Naive thymus-derived CD4-positive, alpha-beta T cell (primary cell): Measurements from ENCODE around the gene CNTNAP1. TPM values are rescaled to one million over a fixed set of nuclear protein-coding genes. Genes with fewer than 3 reads are reported as not detected.

ENCODE experiments used
- ATAC-seq: fragments of 150-1000 bp; cut with Tn5 transposase; 2 replicates; pipeline ENCODE4 v1.10.0; 2021; ENCODE audit warnings: mild to moderate bottlenecking, moderate library complexity
- CTCF ChIA-PET: fragments of 350-600 bp; sonication (Branson Sonifier 250); formaldehyde crosslinking; loops from one replicate; lab custom pipeline; 2021; ENCODE audit warnings: antibody characterized with exemption; lab: Charles Lee
- POLR2A ChIA-PET: fragments of 350-600 bp; sonication (Branson Sonifier 250); formaldehyde crosslinking; loops from one replicate; lab custom pipeline; 2021; ENCODE audit warnings: antibody characterized with exemption, inconsistent platforms; lab: Charles Lee
- DNase-seq, 9 donors: peaks; one replicate each; pipeline versions ENCODE4 v3.0.0 to v3.0.0-alpha.2; 2020 to 2022; ENCODE audit warnings: mixed read lengths in 1 of 9
- H3K27ac ChIP-seq: one replicate; pipeline ENCODE4 v1.7.0; 2013; ENCODE audit warnings: mild to moderate bottlenecking, low read depth, low read length, moderate library complexity
- H3K27me3 ChIP-seq, 2 donors: one replicate each; pipeline ENCODE4 v1.7.0; 2013; ENCODE audit warnings: low read length in 2 of 2, mild to moderate bottlenecking in 2 of 2, moderate library complexity in 2 of 2; ENCODE audit not compliant: control insufficient read depth in 2 of 2, insufficient read depth in 2 of 2
- H3K36me3 ChIP-seq, 3 experiments: 1 replicate in 2 of 3; 2 replicates in 1 of 3; pipeline ENCODE4 v1.7.0; 2013; ENCODE audit warnings: low read length in 3 of 3, mild to moderate bottlenecking in 3 of 3, moderate library complexity in 1 of 3; ENCODE audit not compliant: insufficient read depth in 3 of 3, control insufficient read depth in 2 of 3
- H3K4me1 ChIP-seq, 2 donors: one replicate each; pipeline ENCODE4 v1.7.0; 2013; ENCODE audit warnings: low read length in 2 of 2, mild to moderate bottlenecking in 2 of 2, moderate library complexity in 1 of 2; ENCODE audit not compliant: control insufficient read depth in 2 of 2, insufficient read depth in 2 of 2
- H3K4me3 ChIP-seq: 2 replicates; pipeline ENCODE4 v1.7.0; 2013; ENCODE audit warnings: mild to moderate bottlenecking, low read length
- H3K9me3 ChIP-seq, 3 experiments: 1 replicate in 2 of 3; 2 replicates in 1 of 3; pipeline ENCODE4 v1.7.0; 2013; ENCODE audit warnings: low read length in 3 of 3; ENCODE audit not compliant: control insufficient read depth in 2 of 3
- H3K27ac Mint-ChIP-seq, 9 donors: one replicate each; pipeline ENCODE4 v1.8.0; 2020 to 2022; ENCODE audit warnings: mixed read lengths in 9 of 9, mild to moderate bottlenecking in 8 of 9, moderate library complexity in 5 of 9, inconsistent platforms in 2 of 9
- H3K27me3 Mint-ChIP-seq, 5 donors: one replicate each; pipeline ENCODE4 v1.8.0; 2021 to 2022; ENCODE audit warnings: mixed read lengths in 5 of 5, mild to moderate bottlenecking in 1 of 5
- H3K36me3 Mint-ChIP-seq, 5 donors: one replicate each; pipeline ENCODE4 v1.8.0; 2020 to 2022; ENCODE audit warnings: mixed read lengths in 5 of 5, mild to moderate bottlenecking in 3 of 5, inconsistent platforms in 1 of 5
- H3K4me1 Mint-ChIP-seq, 7 donors: one replicate each; pipeline ENCODE4 v1.8.0; 2020 to 2022; ENCODE audit warnings: mixed read lengths in 7 of 7, mild to moderate bottlenecking in 3 of 7, inconsistent platforms in 1 of 7
- H3K4me3 Mint-ChIP-seq, 10 donors: one replicate each; pipeline ENCODE4 v1.8.0; 2020 to 2022; ENCODE audit warnings: mild to moderate bottlenecking in 10 of 10, mixed read lengths in 10 of 10, moderate library complexity in 6 of 10, inconsistent platforms in 2 of 10
- H3K9me3 Mint-ChIP-seq, 11 donors: one replicate each; pipeline ENCODE4 v1.8.0; 2020 to 2022; ENCODE audit warnings: mixed read lengths in 11 of 11, mild to moderate bottlenecking in 4 of 11, inconsistent platforms in 1 of 11, moderate library complexity in 1 of 11
- intact Hi-C, 2 donors: fragments of 100-400 bp; cut with micrococcal nuclease; formaldehyde crosslinking; loops; one replicate each; pipeline ENCODE4 v1.15.1; 2023
- polyA plus RNA-seq, 2 donors: library from polyadenylated mRNA; unstranded; fragments of 300-500 nt; fragmentation: Illumina TruSeq; gene quantifications; one replicate each; pipeline ENCODE4 v1.2.3, GENCODE V29; 2021
- total RNA-seq, 6 experiments: library from RNA in 5 of 6; stranded (reverse) in 5 of 6; gene quantifications; 1 replicate in 5 of 6; 2 replicates in 1 of 6; pipeline ENCODE4 v1.2.3 and lab custom pipeline; 2021 to 2026

The CNTNAP1 gene
- total and polyA plus RNA-seq, 7 experiments from 2014 or later: 0.04 to 2.4 (median 1.0) TPM

DNA sequence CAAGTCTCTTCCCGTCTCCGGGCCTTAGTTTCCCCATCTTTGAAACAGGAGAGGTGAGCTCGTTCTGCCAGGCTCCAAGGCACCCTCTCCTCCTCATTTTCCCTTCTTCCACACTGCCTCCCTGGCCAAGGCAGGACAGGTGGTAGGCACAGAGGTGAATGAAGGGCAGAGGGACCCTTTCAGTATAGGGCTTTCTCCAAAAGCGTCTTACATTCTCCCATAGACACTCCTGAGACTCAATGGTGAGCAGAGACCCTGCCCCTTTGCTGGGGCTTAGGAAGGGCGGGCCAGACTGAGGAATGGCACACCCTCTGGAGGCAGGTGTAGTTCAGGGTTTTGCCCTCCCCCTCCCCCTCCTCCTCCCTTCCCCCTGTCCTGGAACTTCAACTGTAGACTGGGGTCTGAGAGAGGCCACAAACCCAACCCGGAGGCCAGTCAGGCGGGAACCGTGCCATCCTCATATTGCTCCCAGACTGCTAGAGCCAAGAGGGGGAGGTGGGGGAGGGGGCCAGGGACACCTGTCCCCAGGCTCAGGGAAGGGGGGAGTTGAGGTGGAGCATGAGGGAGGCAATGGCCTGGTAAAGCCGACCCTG lies 7.5 kb upstream of the CNTNAP1 start:
- no peak overlapping the region for H3K4me3 ChIP-seq
- H3K27me3 ChIP-seq: peaks cover 0 to 36% of the 10 kb centered on the region in 2 donors
- H3K4me1 Mint-ChIP-seq: peaks cover 9 to 58% (median 46%) of the 10 kb centered on the region in 7 donors
- peaks cover 24 to 58% (median 29%) of the 10 kb centered on the region in 5 donors for H3K27me3 Mint-ChIP-seq
- H3K4me3 Mint-ChIP-seq: peak overlapping the region in 9 of 10 donors; percentile 34 to 94 (median 58)
- ATAC-seq (no peak), DNase-seq (no peak)
- no peaks in the 10 kb centered on the region for H3K9me3 Mint-ChIP-seq
- H3K4me1 ChIP-seq: peaks cover 31 to 51% of the 10 kb centered on the region in 2 donors
- intact Hi-C loops: loop anchor here in 1 of 2 donors (5.0 to 10.0 kb wide), 3 partner anchors 138 to 360 kb away; partner anchors contain the start of genes NAGLU and VAT1
- ChIA-PET CTCF (no interaction called here), POLR2A (interaction anchor here (0.6 to 1.1 kb wide), 2 partner anchors 66 to 74 kb away, joined by 3 to 4 read pairs; partner anchors contain the start of genes RETREG3 and TUBG1)
- H3K27ac Mint-ChIP-seq: peak overlapping the region in 1 of 9 donors; percentile 48
- no peaks in the 10 kb centered on the region for H3K36me3 ChIP-seq
- H3K36me3 Mint-ChIP-seq: no peaks in the 10 kb centered on the region
- H3K9me3 ChIP-seq: no peaks in the 10 kb centered on the region
- H3K27ac ChIP-seq: no peak overlapping the region

DNA sequence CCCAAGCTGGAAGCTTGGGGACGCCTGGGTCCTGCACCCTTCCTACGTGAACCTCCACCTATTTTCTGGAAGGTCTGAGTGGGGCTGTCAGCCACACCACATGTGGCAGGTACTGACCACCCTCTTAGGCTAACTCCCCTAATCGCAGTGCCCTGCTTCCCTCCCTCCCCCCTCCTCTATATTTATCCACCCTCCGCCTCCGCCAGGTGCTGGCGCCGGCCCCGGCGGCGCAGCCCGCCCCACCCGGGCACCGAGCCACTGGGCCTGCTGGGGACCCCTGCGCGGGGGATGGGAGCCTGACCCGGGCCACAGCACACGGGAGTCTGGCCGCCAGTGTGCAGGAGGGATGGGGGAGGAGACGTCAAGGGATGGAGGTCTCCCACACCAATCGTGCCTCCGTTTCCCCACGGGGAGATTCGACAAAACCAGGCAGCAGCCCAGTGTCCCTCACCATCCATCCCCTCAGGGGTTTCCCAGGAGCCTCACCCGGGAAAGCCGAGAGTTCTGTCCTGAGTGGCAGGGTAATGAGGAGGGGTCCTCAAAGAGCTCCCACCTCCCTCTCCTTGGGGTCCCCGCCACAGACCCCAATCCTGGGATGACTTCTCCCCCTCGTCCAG lies 6.9 kb upstream of the CNTNAP1 start:
- CTCF ChIA-PET: interaction anchor here (0.5 to 0.6 kb wide), 2 partner anchors 13 to 97 kb away, joined by 4 to 6 read pairs; no protein-coding TSS in a partner anchor
- H3K9me3 Mint-ChIP-seq: peaks cover 0 to 1% (median 0%) of the 10 kb centered on the region in 11 donors
- H3K4me3 Mint-ChIP-seq: peak overlapping the region in 5 of 10 donors; percentile 26 to 94 (median 71)
- H3K27ac Mint-ChIP-seq: no peak overlapping the region
- Histone ChIP-seq H3K4me1 (peaks cover 35 to 57% of the 10 kb centered on the region in 2 donors), H3K27ac (no peak overlapping the region), H3K9me3 (no peaks in the 10 kb centered on the region), H3K36me3 (no peaks in the 10 kb centered on the region), H3K27me3 (peaks cover 0 to 36% of the 10 kb centered on the region in 2 donors), H3K4me3 (no peak overlapping the region)
- H3K27me3 Mint-ChIP-seq: peaks cover 21 to 55% (median 28%) of the 10 kb centered on the region in 5 donors
- POLR2A ChIA-PET: interaction anchor here (0.7 to 1.1 kb wide), 2 partner anchors 67 to 685 kb away, joined by 3 to 4 read pairs; partner anchors contain the start of gene RETREG3
- H3K4me1 Mint-ChIP-seq: peaks cover 12 to 57% (median 44%) of the 10 kb centered on the region in 7 donors
- ATAC-seq: no peak
- DNase-seq: no peak
- intact Hi-C loops: loop anchor here in 1 of 2 donors (5.0 to 10.0 kb wide), 3 partner anchors 138 to 361 kb away; partner anchors contain the start of genes NAGLU and VAT1
- H3K36me3 Mint-ChIP-seq: no peaks in the 10 kb centered on the region

DNA sequence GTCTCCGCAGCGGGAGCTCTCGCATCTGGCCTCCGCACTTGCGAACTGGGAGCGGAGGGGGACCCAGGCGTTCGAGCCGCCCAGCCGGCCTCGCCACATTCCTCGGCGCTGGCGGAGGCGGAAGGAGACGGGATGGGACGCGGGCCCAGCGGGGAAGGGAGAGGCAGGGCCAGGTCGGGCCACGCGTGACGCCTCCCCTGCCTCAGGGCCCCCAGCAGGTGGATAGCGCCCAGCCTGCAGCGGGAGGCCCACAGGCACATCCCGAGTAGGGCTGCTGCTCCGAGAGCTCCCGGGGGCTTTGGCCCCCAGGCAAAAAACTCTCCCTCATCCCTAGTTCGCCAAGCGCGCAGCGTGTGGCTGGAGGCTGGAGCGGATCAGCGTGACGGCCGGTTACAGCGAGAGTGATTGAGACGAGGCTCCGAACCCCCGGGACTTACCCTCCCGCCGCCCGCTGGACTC lies 6.3 kb upstream of the CNTNAP1 start:
- Mint-ChIP-seq H3K9me3 (peaks cover 0 to 4% (median 0%) of the 10 kb centered on the region in 11 donors), H3K4me3 (peak overlapping the region in 9 of 10 donors; percentile 38 to 94 (median 69)), H3K36me3 (no peaks in the 10 kb centered on the region), H3K27me3 (peaks cover 20 to 49% (median 30%) of the 10 kb centered on the region in 5 donors), H3K27ac (no peak overlapping the region), H3K4me1 (peaks cover 17 to 57% (median 45%) of the 10 kb centered on the region in 7 donors)
- intact Hi-C loops: loop anchor here in 1 of 2 donors (5.0 to 10.0 kb wide), 3 partner anchors 139 to 361 kb away; partner anchors contain the start of genes NAGLU and VAT1
- Histone ChIP-seq H3K9me3 (no peaks in the 10 kb centered on the region), H3K27ac (no peak overlapping the region), H3K27me3 (peaks cover 0 to 34% of the 10 kb centered on the region in 2 donors), H3K4me3 (peak overlapping the region; percentile 64), H3K4me1 (peaks cover 34 to 55% of the 10 kb centered on the region in 2 donors), H3K36me3 (no peaks in the 10 kb centered on the region)
- DNase-seq (no peak), ATAC-seq (no peak)
- ChIA-PET CTCF (interaction anchor here (0.6 kb wide), 2 partner anchors 98 to 154 kb away, joined by 4 read pairs; no protein-coding TSS in a partner anchor), POLR2A (interaction anchor here (0.6 to 1.1 kb wide), 6 partner anchors 9 to 1389 kb away, joined by 3 to 4 read pairs (median 3); partner anchors contain the start of genes RETREG3 and TUBG1)

DNA sequence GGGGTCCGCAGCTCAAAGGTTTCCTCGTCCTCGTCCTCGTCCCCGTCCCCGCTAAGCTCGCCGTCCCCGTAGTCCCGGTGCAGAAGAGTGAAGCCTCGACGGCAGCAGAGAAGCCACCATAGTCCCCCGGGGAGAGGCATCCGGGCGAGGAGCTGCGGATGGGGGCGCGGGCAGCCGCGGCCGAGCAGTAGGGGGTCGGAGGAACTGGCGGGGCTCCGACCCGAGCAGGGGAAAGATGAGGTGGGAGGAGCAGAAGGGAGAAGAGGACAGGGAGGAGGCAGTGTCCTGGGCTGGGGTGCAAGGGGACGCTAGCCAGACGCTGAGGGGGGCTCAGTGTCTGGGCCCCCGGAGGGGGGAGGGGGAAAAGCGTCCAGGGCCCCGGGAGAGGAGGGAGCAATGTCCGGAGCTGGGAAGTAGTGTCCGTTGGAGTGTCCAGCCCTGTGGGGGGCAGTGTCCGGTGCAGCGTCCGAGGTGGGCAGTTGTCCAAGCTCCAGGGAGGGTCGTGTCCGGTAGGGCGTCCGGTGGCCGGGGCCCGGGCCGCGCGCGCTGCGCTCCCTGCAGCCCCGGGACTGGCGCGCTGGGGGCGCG lies 5.8 kb upstream of the CNTNAP1 start, which contains the start of gene PLEKHH3:
Gene PLEKHH3 (minus strand): TSS at position 571 of the 588 bp plus-strand sequence. CDS start 431 bp downstream, at position 140.
- Mint-ChIP-seq H3K36me3 (no peaks in the 10 kb centered on the region), H3K4me3 (peak within 1 kb of the TSS; percentile 79 to 94 (median 90)), H3K9me3 (peaks cover 0 to 6% (median 0%) of the 10 kb centered on the region in 11 donors), H3K27me3 (peaks cover 23 to 48% (median 32%) of the 10 kb centered on the region in 5 donors), H3K27ac (peak within 1 kb of the TSS in 8 of 9 donors; percentile 7 to 91 (median 83)), H3K4me1 (peaks cover 18 to 56% (median 45%) of the 10 kb centered on the region in 7 donors)
- Histone ChIP-seq H3K4me3 (peak within 1 kb of the TSS; percentile 73), H3K4me1 (peaks cover 39 to 53% of the 10 kb centered on the region in 2 donors), H3K9me3 (no peaks in the 10 kb centered on the region), H3K36me3 (no peaks in the 10 kb centered on the region), H3K27me3 (peaks cover 3 to 29% of the 10 kb centered on the region in 2 donors), H3K27ac (peak within 1 kb of the TSS; percentile 64)
- CTCF ChIA-PET: interaction anchor here (0.6 to 1.6 kb wide), 3 partner anchors 68 to 153 kb away, joined by 3 to 4 read pairs (median 3); no protein-coding TSS in a partner anchor
- ATAC-seq: no peak
- intact Hi-C loops: loop anchor here (1.0 to 10.0 kb wide), 6 partner anchors 67 to 362 kb away; partner anchors contain the start of genes NAGLU (in 1 of the 2), PSMC3IP (in 1 of the 2), RETREG3 (in 1 of the 2) and RPL27 (in 1 of the 2)
- peak in 1 of 9 donors; percentile 39 for DNase-seq
- POLR2A ChIA-PET: interaction anchor here (0.6 to 1.1 kb wide), 5 partner anchors 10 to 1389 kb away, joined by 3 to 4 read pairs (median 3); partner anchors contain the start of genes RETREG3 and TUBG1

DNA sequence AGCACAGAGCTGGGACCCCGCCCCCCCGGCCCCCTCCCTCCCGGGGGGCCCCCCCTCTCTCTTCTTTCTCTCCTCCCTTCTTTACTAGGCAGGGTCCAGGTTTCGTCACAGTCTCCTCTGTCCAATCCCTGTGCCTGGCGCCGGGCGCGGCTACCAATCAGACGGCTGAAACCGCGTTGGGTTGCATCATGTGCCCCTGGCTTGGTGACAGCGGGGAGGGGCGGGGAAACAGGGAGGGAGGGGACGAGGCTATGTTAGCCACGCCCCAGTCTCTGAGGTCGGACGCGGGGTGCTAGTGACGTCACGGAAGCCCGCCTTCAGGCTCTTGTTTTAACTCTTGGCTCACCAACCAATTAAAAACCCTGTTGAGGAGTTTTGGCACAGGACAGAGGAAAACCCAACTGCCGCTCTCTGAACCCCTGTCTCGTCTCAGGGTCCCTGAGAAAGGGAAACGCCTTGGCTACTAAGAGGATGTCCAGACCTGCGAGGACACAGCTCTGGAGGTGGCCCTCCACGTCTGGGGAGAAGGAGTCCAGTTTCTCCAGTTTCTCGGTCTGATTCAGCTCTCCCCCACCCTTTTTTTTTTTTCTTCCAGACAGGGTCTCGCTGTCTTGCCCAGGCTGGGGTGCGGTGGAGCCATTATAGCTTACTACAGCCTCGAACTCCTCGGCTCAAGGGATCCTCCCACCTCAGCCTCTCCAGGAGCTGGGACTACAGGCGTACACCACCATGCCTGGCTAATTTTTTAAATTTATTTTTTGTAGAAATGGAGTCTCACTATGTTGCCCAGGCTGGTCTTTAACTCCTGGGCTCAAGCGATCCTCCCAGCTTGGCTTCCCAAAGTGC lies 5.1 kb upstream of the CNTNAP1 start:
- ChIA-PET POLR2A (interaction anchor here (0.6 to 1.1 kb wide), 7 partner anchors 11 to 684 kb away, joined by 3 to 4 read pairs (median 3); partner anchors contain the start of genes GHDC, RETREG3 and TUBG1), CTCF (interaction anchor here (0.6 to 1.6 kb wide), 3 partner anchors 69 to 99 kb away, joined by 3 read pairs; no protein-coding TSS in a partner anchor)
- Histone ChIP-seq H3K27me3 (peaks cover 5 to 21% of the 10 kb centered on the region in 2 donors), H3K27ac (peak overlapping the region; percentile 64), H3K36me3 (no peaks in the 10 kb centered on the region), H3K9me3 (no peaks in the 10 kb centered on the region), H3K4me3 (peak overlapping the region; percentile 73), H3K4me1 (peaks cover 47 to 57% of the 10 kb centered on the region in 2 donors)
- Mint-ChIP-seq H3K36me3 (no peaks in the 10 kb centered on the region), H3K27ac (peak overlapping the region in 8 of 9 donors; percentile 7 to 91 (median 82)), H3K27me3 (peaks cover 26 to 49% (median 36%) of the 10 kb centered on the region in 5 donors), H3K9me3 (peaks cover 0 to 8% (median 0%) of the 10 kb centered on the region in 11 donors), H3K4me3 (peak overlapping the region; percentile 79 to 94 (median 90)), H3K4me1 (peaks cover 21 to 60% (median 50%) of the 10 kb centered on the region in 7 donors)
- DNase-seq (peak; percentile 80 to 98 (median 92)), ATAC-seq (peak; percentile 90)
- intact Hi-C loops: loop anchor here (1.0 to 10.0 kb wide), 6 partner anchors 68 to 362 kb away; partner anchors contain the start of genes NAGLU (in 1 of the 2), PSMC3IP (in 1 of the 2), RETREG3 (in 1 of the 2) and RPL27 (in 1 of the 2)
